NT2/D1 (cell line): ENCODE data around the gene ZNF486.
"Not testable (repeated sequence)": the region's sequence is repeated elsewhere in the genome, so short reads cannot be mapped to it uniquely, and the experiment has no call there.

ENCODE experiments used
- DNase-seq: peaks from one replicate; pipeline ENCODE4 v3.0.0-alpha.2; 2011; ENCODE audit warnings: low read depth, low spot score
- H3K27me3 ChIP-seq: 2 replicates; pipeline ENCODE4 v1.6.0; 2011; ENCODE audit warnings: mild to moderate bottlenecking; ENCODE audit not compliant: insufficient read length, insufficient read depth
- H3K36me3 ChIP-seq: 2 replicates; pipeline ENCODE4 v1.6.1; 2011; ENCODE audit warnings: mild to moderate bottlenecking, low read length, mixed read lengths; ENCODE audit not compliant: insufficient read depth, insufficient read length
- H3K4me1 ChIP-seq: 2 replicates; pipeline ENCODE4 v1.5.1; 2011; ENCODE audit not compliant: insufficient read depth, insufficient read length
- H3K4me3 ChIP-seq: 2 replicates; pipeline ENCODE4 v1.5.1; 2011; ENCODE audit warnings: low read depth; ENCODE audit not compliant: insufficient read length
- H3K9ac ChIP-seq: 2 replicates; pipeline ENCODE4 v1.6.0; 2011; ENCODE audit warnings: low read depth; ENCODE audit not compliant: insufficient read length
- H3K9me3 ChIP-seq: 2 replicates; pipeline ENCODE4 v1.5.1; 2011; ENCODE audit warnings: mild to moderate bottlenecking, low read length; ENCODE audit not compliant: insufficient read depth
- SUZ12 ChIP-seq: IDR thresholded peaks from 2 replicates; pipeline ENCODE4 v1.6.1; 2011; ENCODE audit not compliant: insufficient read length, insufficient read depth; ENCODE audit errors: extremely low read depth
- YY1 ChIP-seq: IDR thresholded peaks from 2 replicates; pipeline ENCODE4 v1.6.1; 2011; ENCODE audit not compliant: insufficient read length, insufficient read depth
- ZNF274 ChIP-seq: IDR thresholded peaks from 2 replicates; pipeline ENCODE4 v1.6.1; 2011; ENCODE audit warnings: mild to moderate bottlenecking, low read depth, low read length

ZNF486 gene

DNA sequence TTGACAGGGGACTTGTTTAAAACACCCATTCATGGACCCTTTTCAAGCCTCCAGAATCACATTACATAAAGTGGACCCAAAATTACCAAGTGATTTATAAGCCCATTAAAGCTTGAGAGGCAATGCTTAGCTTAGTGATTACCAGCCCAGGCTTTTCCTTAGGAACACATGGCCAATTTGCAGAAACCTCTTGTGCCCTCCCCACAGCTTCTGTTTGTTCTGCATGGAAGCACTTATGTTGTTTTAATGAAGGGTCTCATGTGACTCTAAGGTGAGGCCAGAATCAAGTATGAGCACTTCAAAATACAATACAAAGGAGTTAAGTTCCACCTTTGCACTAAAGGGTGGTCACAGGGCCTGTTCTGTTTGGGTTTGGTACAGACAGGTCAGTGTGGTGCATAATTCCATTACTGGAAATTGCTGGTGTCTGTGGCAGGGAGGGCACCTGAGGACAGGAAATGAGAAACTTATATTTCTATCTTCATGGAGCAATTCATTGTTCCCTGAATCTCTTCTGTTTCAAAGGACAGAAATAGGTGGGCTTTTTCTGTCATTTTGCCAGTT lies 15.3 kb downstream of the ZNF486 start:
- TF ChIP-seq SUZ12: no peak
- no peak for TF ChIP-seq ZNF274
- no peak for TF ChIP-seq YY1
- Histone ChIP-seq H3K4me1 (no peaks in the 10 kb centered on the region), H3K27me3 (no peaks in the 10 kb centered on the region), H3K4me3 (no peak overlapping the region), H3K9ac (no peak overlapping the region), H3K9me3 (peaks cover 4% of the 10 kb centered on the region; the same call in 1 of the 2 replicates), H3K36me3 (peaks cover 18% of the 10 kb centered on the region)
- no peak for DNase-seq

DNA sequence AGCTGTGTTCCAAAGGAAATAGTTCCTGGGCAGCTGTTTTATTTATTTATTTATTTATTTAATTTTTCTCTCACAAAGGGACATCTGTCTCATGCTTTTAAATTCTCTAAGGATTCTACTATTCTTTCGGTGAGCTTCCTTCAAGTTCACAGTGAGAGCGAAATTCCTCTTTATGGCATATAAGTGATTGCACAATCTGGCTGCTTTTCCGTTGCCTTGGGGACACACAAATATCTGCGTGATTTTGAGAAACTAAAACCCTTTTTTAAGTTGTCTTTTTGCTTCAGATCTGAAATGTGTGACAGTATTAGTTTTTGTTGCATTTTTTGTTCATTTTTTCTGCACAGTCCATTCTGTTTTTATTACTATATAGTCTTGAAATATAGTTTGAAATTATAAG lies 19.2 kb downstream of the ZNF486 start:
- DNase-seq: no peak
- H3K9me3 ChIP-seq: peaks cover 8% of the 10 kb centered on the region; the same call in 1 of the 2 replicates
- no peak for TF ChIP-seq ZNF274
- TF ChIP-seq SUZ12: no peak
- no peak for TF ChIP-seq YY1

DNA sequence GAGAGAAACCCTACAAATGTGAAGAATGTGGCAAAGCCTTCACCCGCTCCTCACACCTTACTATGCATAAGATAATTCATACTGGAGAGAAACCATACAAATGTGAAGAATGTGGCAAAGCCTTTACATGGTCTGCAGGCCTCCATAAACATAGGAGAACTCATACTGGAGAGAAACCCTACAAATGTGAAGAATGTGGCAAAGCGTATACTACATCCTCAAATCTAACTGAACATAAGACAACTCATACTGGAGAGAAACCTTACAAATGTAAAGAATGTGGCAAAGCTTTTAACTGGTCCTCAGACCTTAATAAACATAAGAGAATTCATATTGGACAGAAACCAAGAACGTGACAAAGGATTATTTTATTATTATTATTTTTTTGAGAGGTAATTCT lies 30.7 kb downstream of the ZNF486 start:
- no peak for DNase-seq
- TF ChIP-seq ZNF274 (peak; percentile 75), YY1 (no peak), SUZ12 (no peak)
- Histone ChIP-seq H3K4me3 (no peak overlapping the region), H3K27me3 (no peaks in the 10 kb centered on the region), H3K9ac (no peak overlapping the region), H3K36me3 (peaks cover 38% of the 10 kb centered on the region), H3K4me1 (no peaks in the 10 kb centered on the region), H3K9me3 (peaks cover 67% of the 10 kb centered on the region)

More for the DNA sequence above, 19.2 kb downstream of the ZNF486 start:
- no peak overlapping the region for H3K4me3 ChIP-seq
- H3K4me1 ChIP-seq: no peaks in the 10 kb centered on the region
- H3K9ac ChIP-seq: no peak overlapping the region
- peaks cover 40% of the 10 kb centered on the region for H3K36me3 ChIP-seq
- H3K27me3 ChIP-seq: no peaks in the 10 kb centered on the region

DNA sequence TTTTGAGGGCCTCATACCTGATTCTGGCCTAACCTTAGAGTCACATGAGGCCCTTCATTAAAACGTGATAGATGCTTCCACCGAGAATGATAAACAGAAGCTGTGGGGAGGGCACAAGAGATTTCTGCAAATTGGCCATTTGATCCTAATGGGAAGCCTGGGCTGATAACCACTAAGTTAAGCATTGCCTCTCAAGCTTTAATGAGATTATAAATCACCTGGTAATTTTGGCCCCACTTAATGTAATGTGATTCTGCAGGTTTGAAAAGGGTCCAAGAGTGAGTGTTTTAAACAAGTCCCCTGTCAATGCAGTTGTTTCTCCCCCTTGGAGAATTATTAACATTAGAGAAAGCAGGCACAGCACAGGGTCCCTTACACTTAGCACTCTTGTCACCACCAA lies 42.0 kb downstream of the ZNF486 start:
- Histone ChIP-seq H3K9ac (no peak overlapping the region), H3K4me3 (no peak overlapping the region), H3K9me3 (no peaks in the 10 kb centered on the region; the same call in 1 of the 2 replicates), H3K4me1 (no peaks in the 10 kb centered on the region), H3K27me3 (no peaks in the 10 kb centered on the region), H3K36me3 (peaks cover 6% of the 10 kb centered on the region)
- DNase-seq: no peak
- TF ChIP-seq YY1 (no peak), SUZ12 (no peak), ZNF274 (no peak)

DNA sequence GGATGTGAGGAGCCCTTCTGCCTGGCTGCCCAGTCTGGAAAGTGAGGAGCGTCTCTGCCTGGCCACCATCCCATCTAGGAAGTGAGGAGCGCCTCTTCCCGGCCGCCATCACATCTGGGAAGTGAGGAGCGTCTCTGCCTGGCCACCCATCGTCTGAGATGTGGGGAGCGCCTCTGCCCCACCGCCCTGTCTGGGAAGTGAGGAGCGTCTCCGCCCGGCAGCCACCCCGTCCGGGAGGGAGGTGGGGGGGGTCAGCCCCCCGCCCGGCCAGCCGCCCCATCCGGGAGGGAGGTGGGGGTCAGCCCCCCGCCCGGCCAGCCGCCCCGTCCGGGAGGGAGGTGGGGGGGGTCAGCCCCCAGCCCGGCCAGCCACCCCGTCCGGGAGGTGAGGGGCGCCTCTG lies 47.4 kb downstream of the ZNF486 start:
- not testable (repeated sequence) for H3K4me1 ChIP-seq, H3K9ac ChIP-seq, DNase-seq, H3K27me3 ChIP-seq, H3K9me3 ChIP-seq, H3K4me3 ChIP-seq, H3K36me3 ChIP-seq

DNA sequence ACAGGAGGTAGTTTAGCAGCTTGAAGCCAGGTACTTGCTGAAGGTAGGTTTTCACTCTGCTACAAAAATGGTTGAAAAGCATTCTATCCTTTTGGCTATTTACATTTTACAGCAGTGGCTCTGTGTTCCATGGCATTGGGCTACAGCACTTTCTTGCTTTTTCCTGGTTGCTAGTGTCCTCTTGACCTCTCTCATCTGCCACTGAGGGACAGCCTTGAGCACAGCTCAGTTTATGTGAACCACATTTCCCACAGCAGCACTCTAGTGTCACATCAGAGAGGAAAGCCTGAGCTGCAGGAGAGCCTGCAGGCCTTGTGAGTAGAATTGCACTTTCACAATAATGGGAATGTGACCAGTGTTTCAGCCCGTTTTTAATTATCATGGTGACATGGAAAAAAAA lies 54.6 kb downstream of the ZNF486 start:
- H3K36me3 ChIP-seq, H3K9ac ChIP-seq, H3K4me3 ChIP-seq, H3K9me3 ChIP-seq, H3K4me1 ChIP-seq, H3K27me3 ChIP-seq, DNase-seq: not testable (repeated sequence)

DNA sequence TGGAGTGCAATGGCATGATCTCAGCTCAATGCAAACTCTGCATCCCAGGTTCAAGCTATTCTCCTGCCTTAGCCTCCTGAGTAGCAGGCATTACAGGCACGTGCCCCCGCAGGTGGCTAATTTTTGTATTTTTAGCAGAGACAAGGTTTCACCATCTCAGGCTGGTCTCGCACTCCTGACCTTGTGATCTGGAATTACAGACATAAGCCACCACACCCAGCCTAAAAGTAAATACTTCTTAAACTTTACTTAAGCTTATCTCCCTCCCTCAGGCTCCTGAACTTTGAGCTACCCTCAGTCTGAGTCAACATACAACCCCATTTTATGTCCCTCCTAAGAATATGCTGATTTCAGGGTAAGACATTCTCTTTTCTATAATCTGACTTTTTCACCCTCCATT lies 66.1 kb downstream of the ZNF486 start:
- Histone ChIP-seq H3K4me1 (no peaks in the 10 kb centered on the region), H3K9ac (no peak overlapping the region), H3K27me3 (no peaks in the 10 kb centered on the region), H3K9me3 (peaks cover 18% of the 10 kb centered on the region; the same call in 1 of the 2 replicates), H3K36me3 (peaks cover 19% of the 10 kb centered on the region), H3K4me3 (no peak overlapping the region)
- no peak for DNase-seq
- TF ChIP-seq SUZ12 (no peak), YY1 (no peak)

DNA sequence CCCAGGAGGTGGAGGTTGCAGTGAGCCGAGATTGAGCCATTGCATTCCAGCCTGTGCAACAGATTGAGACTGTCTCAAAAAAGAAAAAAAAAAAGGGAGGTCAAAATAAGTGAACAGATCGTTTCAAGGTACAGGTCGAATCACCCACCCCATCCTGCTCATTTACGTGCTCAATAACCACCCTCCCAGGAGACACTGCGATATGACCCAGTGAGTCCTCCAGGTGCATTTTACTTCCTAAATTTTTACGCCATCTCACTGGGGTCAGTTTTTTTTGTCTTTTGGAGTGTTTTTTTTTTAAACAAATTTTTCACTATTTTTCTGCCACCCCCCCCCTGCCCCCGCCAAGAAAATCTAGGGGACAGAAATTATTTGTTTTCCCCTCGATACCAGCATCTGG lies 68.1 kb downstream of the ZNF486 start:
- Histone ChIP-seq H3K36me3 (peaks cover 19% of the 10 kb centered on the region), H3K9ac (no peak overlapping the region), H3K9me3 (peaks cover 23% of the 10 kb centered on the region; the same call in 1 of the 2 replicates), H3K4me3 (no peak overlapping the region), H3K4me1 (no peaks in the 10 kb centered on the region), H3K27me3 (no peaks in the 10 kb centered on the region)
- TF ChIP-seq SUZ12 (no peak), YY1 (no peak), ZNF274 (no peak)
- DNase-seq: no peak
